ACHN (cell line): ENCODE data around the gene THRB.

Experiments
- DNase-seq: peaks from one replicate; pipeline ENCODE4 v3.0.0-alpha.2; 2015
- in situ Hi-C: cut with HindIII; loops from 2 replicates; pipeline ENCODE4 v1.10.0; 2017; ENCODE audit warnings: low sequenced_read_pairs, low pct_ligation_motif_present, low pct_unique_long_range_greater_than_20kb

THRB gene

DNA sequence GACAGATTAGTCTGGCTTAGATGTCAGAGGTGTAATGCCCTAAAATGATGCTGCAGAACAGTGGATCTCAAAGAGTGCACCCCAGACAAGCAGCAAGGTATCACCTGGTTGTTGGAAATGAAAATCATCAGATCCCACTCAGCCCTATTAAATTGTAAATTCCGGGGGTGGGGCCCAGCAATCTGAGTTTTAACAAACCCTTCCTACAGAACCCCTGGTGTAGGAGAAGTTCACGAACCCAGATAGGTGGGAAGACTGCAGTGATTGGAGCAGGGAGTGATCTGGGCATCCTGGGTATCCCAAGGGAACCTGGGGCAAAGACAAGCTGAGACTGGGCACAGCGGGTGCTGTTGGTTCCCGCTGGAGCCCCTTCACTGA lies 24.3 kb upstream of the THRB start:
- in situ Hi-C loops: no loop called here
- no peak for DNase-seq

DNA sequence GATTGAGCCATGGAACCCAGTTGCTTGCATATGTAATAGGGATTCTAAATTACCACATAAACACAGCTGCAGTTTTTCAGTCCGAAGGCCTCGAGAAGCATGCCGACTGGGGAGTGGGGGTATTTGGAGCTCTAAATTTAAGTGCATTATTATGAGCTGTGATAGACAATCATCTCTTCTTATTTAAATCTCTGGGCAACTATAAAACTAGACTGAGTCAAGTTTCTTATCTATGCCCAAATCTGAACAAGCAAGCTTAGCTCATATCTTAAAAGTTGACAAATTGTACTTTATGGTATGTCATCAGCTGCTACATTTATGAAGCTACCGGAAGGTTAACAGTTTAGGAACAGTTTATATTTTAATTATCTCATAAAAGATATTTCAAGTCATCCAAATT lies 19.5 kb upstream of the THRB start:
- DNase-seq: no peak
- in situ Hi-C loops: no loop called here

GRCh38 chr3:24513463-24513862 lies 18.8 kb upstream of the THRB start:
- no peak for DNase-seq
- in situ Hi-C loops: no loop called here

DNA sequence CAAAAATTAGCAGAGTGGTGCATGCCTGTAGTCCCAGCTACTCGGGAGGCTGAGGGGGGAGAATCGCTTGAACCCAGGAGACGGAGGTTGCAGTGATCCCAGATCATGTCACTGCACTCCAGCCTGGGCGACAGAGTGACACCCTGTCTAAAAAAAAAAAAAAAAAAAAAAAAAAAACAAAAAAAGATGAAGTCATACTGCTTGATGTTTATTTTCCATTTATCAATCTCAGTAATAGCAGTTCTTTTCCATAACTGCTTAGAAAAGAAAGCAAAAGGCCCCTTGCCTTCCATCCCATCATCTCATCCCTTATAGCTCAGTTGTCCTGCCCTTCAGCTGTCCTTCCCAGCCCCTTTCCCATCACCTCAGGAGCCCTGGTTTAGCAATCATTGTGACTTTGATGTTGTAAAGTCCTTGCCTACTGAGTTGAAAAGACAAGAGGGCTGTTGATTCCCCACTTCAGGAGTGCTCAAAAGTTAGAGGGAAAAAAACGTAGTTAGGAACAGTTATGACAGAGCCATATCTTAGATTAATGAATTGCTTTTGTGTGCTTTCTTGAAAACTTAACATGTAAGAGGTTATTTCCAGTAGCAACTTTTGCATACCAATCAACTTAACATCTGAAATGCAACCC lies 18.0 kb upstream of the THRB start:
- no peak for DNase-seq
- in situ Hi-C loops: no loop called here

DNA sequence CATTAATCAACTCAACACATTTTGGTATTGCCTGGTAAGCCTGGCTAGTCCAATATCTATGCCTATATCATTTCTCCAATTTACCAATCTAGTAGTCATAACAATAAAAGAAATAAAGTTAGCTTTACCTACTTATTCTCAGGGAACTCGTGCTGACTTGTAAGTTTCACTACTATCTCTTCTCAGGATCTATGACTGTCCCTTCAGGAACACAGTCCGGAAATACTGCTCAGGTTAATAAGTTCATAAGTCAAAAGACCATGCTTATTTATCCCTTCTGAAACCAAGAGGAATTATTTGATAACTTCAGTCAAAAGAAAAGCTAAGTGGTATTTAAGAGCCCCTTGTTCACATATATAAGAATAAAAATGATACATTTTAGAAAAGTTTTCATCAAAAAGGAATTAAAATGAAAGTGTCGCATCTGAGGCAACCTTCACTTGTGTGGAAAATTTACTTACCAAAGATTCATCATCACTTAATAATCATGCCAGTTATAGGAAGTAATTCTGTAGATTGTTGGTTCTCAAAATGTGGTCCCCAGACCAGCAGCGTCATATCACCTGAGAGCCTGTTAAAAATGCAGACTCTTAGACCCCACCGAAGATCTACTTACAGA lies 15.5 kb upstream of the THRB start:
- DNase-seq: no peak
- in situ Hi-C loops: no loop called here

GRCh38 chr3:24508423-24508839 lies 13.8 kb upstream of the THRB start:
- in situ Hi-C loops: no loop called here
- no peak for DNase-seq

- in situ Hi-C loops: no loop called here
Measured at GRCh38 chr3:24507776-24508422, 13.2 kb upstream of the THRB start.

GRCh38 chr3:24506966-24507775 lies 12.5 kb upstream of the THRB start:
- in situ Hi-C loops: no loop called here
- no peak for DNase-seq

More at GRCh38 chr3:24507776-24508422, 13.2 kb upstream of the THRB start:
- DNase-seq: no peak

DNA sequence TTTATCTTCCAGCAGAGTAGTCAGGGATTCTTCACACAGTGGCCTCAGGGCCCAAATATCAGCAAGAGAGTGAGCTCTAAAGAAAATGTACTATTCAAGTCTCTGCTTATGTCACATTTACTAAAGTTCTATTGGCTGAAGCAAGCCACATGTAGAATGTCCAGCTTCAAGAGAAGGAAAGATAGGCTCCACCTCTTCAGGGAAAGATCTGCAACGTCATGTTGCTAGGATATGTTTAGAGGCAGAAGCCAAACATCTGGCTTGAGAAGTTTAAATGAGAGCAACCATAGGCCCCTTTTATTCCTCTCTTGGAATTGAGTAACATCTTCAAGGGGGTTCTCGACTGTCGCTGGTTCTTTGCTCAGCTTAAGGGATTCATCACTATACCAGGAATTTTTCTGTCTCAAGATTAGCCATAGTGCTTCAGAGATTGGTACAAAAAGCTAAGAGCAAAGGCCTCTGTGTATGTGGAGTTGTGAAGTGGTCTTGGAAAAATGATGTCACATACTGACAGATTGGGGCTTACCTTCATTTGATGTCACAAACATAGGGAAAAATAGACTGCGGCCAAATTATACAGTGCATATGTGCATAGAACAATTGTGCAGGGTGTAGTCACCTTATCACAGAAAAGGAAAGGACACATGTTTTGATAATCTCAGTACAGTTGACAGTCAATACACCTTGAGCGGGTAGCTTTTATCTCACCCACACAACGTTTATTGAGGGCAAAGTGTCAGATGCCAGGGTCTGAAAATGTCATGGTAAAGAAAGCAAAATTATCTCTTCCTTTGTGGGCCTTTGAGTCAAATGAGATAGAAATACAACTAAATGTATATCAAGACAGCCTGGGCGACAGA lies 11.3 kb upstream of the THRB start:
- in situ Hi-C loops: no loop called here
- no peak for DNase-seq

GRCh38 chr3:24504772-24505171 lies 10.1 kb upstream of the THRB start:
- DNase-seq: no peak
- in situ Hi-C loops: no loop called here

GRCh38 chr3:24503616-24504113 lies 9.0 kb upstream of the THRB start:
- DNase-seq: no peak
- in situ Hi-C loops: no loop called here

- in situ Hi-C loops: no loop called here
- no peak for DNase-seq
Measured at GRCh38 chr3:24502690-24503089, 8.0 kb upstream of the THRB start.

- in situ Hi-C loops: no loop called here
- DNase-seq: no peak
Measured at GRCh38 chr3:24500806-24501205, 6.2 kb upstream of the THRB start.

DNA sequence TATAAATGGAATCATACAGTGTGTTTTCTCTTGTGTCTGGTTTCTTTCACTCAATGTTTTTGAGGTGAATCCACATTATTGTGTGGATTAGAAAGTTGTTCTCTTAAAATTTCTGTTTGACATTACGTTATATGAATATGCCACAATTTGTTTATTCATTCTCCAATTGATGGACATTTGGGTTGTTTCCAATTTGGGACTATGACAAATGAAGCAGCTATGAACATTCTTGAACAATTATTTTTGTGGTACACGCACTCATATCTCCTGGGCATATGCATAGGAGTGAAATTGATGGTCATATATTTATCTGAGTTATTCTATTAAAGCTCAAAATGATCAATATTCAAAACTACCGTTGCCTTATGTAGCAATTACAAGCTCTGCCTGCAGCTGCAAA lies 5.3 kb upstream of the THRB start:
- DNase-seq: no peak
- in situ Hi-C loops: no loop called here

- DNase-seq: no peak
- in situ Hi-C loops: no loop called here
Measured at GRCh38 chr3:24498796-24499195, 4.1 kb upstream of the THRB start.

DNA sequence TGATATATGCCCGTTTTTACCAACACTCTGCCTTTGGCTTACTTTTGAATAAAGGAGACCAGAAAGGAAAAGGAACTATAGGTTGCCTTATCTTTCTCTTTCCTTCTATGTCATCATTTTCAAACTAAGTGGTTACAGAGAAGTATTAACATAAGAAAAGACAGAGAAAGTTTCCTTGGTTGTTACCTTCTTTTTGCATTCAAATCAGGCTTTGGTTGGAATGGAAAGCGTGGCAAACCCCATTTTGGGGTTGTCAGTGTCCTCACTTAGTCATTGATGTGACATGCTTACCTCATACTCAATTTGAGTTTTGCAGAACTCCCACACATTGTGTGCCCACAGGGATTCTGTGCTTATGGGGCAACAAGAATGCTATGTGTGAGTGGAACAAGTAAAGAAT lies 3.7 kb upstream of the THRB start:
- in situ Hi-C loops: no loop called here
- DNase-seq: no peak

DNA sequence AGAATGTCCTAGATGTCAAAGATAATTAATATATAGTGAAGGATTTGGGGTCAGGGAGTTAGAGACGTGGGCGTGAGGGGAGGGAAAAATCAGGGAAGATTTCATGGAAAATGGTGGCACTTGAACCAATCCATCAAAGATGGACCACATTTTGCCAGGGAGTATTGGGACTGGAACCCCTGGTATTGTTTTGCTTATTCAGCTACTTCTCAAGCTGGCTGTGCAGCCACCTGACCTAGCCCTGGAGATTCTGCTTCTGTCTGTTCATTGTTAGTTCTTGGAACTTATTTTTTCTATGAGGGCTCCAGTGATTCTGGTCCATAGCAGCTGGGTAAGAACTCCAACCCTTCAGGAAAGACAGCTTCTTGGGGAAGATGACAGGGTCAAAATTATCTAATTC lies 3.3 kb upstream of the THRB start:
- DNase-seq: no peak
- in situ Hi-C loops: no loop called here
